Measurements from ENCODE around the gene UCHL1.
A peak's percentile ranks its signal among the peaks of the same experiment; 100 is the strongest.

Gene UCHL1

DNA sequence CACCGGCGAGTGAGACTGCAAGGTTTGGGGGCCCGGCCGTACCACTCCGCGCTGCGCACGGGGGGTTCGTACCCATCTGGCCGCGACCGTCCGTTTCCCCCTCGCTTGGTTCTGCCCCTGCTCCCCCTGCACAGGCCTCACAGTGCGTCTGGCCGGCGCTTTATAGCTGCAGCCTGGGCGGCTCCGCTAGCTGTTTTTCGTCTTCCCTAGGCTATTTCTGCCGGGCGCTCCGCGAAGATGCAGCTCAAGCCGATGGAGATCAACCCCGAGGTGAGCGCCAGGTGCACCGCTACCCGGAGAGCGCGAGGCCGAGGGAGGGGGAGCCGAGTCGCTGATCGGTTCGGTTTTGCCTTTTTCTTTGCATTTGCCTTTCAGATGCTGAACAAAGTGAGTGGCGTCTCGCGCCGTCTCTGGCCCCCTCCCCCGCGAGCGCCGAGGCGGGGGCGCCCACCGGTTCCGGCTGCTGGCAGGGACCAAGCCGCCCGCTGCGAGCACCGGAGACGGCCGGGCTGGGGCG is at the start of gene UCHL1:
UCHL1 (plus strand) TSS at position 189 of the 517 bp plus-strand sequence; CDS start at position 238, 49 bp downstream.
- no peak for DNase-seq

- DNase-seq: peak; percentile 13
These were observed 49.4 kb upstream of the UCHL1 start for GRCh38 chr4:41207291-41207831.

- no peak for DNase-seq
These were observed 47.5 kb upstream of the UCHL1 start for GRCh38 chr4:41209187-41209586.

GRCh38 chr4:41209901-41210300 is 46.8 kb upstream of the UCHL1 start:
- no peak for DNase-seq

DNA sequence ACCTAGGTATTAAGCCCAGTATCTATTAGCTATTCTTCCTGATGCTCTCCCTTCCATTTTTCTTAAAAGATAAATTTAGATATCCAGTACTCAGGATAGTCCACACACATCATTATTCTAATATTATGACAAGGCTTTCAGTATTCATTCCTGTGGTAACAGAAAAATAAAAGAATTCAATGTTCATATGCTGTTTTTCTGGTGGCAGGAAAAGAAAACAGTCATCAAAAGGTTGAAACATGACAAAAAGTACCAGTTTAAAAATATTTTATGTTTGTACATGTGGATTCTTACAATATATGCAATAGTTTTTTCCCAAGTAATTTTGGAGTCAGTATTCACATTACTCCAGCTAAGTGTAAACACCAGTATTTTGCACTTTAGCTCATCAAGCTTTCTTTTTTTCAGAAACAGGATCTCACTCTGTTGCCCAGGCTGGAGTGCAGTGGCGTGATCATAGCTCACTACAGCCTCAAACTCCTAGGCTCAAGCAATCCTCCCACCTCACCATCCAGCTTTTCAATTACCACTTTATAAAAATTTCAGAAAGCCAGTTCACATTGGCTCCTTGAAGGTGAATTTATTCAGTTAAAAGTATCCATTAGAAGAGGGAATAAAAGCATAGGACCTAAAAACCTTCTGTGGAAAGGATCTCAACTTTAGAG is 44.6 kb upstream of the UCHL1 start:
- DNase-seq: no peak

- peak; percentile 37 for DNase-seq
These were observed 44.0 kb upstream of the UCHL1 start for GRCh38 chr4:41212616-41213203.

GRCh38 chr4:41213625-41214135 is 43.0 kb upstream of the UCHL1 start:
- DNase-seq: peak; percentile 19

- DNase-seq: peak; percentile 89
These were observed 42.4 kb upstream of the UCHL1 start, which contains the start of gene APBB2 for GRCh38 chr4:41214136-41214824. Gene APBB2, minus strand, starts transcription at chr4:41214542. Its CDS starts 181,288 bp downstream, at chr4:41033254.

DNA sequence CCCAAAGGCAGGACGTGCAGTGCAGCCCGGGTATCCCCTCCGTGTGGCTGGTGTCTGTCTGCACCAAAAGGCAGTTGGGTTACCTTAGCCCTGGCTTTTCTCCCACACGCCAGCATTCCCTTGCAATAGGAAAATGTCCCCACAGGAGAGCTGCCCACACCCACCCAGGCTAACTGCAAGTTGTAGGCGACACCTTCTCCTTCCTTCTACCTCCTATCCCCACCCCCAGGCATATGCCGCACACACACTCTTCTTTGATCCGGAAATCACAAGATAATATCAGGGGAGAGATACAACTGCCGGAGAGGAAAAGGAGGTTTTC is 41.9 kb upstream of the UCHL1 start:
- no peak for DNase-seq

DNA sequence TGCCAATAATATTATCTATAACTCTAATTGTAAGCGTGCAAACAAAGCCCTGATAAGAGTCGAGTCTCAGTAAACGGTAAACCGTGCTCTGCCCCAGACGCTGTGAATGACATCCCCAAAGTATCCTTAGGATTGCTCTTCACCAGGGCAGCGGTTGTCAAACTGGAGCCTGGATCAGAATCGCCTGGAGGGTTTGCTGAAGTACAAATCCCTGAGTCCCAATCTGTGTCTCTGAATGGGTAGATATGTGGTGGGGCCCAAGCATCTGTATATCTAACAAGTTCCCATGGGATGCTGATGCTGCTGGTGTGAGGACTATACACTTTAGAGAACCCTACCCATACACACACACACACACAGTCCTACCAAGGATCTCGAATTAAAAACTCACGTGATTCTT is 41.6 kb upstream of the UCHL1 start:
- no peak for DNase-seq

DNA sequence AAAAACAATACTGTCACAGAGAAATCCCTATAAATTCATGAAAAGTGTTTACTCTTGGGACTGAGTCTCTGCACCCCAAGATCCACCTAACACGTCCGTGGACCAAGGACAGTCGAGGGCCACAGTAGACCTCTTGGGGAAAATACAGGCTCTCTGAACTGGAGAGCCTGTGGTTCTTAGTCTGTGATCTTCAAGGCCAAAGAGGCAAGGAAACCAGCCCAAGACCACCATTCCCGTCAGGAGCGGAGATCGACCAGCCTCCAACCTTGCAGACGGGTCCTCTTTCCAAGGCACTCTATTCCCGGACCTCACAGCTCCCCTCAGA is 40.8 kb upstream of the UCHL1 start:
- DNase-seq: peak; percentile 5

DNA sequence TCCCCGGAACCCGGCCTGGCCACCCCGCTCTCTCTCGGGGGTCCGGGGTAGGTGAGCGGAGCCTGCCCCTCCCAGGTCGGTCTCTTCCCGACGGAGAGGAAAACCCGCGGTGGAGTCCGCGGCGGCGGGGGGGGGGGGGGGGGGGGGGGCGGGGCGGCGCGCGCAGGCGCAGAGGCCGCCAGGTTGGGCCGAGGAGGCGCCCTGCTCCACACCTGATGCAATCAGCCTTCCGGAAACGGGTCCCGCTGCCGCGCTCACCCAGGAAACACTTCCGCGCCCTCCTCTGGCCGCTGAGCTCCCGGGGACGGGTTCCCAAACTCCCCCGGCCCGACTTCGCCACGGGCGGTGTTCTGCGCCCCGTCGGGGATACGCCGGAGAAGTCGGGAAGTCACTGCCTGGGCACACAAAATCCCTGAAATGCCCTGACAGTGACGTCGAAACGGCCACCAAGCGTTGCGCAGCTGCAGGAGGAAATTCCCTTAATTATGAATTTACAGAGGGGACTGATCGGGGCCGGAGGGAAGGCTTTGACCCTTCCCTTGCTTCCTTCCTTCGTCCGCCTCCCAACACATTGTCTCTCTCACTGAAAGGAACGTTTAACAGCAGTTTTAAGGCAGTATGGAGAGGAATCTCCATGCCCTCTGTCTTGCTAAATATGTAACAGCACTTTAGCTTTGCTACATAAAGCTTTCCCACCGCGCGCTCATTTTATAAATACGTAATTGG is 40.3 kb upstream of the UCHL1 start:
- peak; percentile 51 for DNase-seq

DNA sequence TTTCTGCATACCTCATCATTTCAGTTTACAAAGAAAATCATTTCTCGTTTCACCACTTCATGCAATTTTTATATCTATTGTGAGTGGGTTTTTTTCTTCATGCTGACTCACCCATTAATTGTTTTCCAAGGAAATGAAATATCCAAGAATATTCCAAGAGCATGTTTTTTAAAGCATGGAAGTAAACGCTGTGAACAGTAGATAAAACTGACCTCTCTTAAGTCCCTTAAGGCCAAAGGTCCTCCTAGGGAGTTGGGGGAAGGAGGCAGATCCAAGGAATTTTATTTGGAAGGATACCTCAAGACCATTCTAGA is 39.8 kb upstream of the UCHL1 start:
- DNase-seq: no peak

DNA sequence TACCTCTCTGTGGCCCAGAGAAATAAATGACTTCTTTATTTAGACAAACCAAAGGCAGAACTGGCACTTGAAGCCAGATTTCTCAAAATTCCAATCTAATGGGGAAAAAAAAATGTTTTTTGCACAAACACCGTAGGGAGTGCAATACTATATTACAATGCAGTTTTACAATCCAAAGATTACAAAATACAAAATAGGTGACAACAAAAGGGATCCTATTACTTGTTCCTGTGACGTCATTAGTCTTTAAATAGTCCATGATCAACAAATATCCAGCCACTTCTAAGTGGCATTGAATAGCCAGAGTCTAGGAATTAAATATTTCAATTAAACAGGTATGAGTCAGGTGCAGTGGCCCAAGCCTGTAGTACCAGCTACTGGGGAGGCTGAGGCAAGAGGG is 39.4 kb upstream of the UCHL1 start:
- DNase-seq: no peak

GRCh38 chr4:41218703-41219102 is 38.0 kb upstream of the UCHL1 start:
- DNase-seq: no peak

DNA sequence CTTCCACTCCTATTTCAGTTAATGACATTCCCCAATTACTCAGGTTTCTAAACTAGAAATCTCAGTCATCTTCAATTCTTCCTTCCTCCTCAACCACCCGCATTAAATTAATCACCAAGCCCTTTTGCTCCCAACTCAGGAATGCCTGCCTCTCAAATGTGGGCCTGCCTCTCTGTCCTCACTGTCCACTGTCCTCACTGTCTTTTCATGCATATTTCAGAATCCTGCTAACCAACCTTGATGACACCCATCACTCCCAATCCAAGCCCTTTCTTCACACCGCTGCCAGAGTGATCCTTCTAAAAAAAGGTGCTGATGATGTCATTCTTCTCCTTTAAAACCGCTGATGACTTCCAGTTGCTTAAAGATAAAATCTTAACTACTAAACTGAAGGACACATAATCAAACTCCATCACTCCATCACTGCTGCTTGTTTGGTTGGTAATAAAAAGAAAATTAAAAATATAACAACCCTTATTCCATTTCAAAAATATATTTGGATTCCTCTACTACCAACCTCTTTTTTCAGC is 37.2 kb upstream of the UCHL1 start:
- no peak for DNase-seq

DNA sequence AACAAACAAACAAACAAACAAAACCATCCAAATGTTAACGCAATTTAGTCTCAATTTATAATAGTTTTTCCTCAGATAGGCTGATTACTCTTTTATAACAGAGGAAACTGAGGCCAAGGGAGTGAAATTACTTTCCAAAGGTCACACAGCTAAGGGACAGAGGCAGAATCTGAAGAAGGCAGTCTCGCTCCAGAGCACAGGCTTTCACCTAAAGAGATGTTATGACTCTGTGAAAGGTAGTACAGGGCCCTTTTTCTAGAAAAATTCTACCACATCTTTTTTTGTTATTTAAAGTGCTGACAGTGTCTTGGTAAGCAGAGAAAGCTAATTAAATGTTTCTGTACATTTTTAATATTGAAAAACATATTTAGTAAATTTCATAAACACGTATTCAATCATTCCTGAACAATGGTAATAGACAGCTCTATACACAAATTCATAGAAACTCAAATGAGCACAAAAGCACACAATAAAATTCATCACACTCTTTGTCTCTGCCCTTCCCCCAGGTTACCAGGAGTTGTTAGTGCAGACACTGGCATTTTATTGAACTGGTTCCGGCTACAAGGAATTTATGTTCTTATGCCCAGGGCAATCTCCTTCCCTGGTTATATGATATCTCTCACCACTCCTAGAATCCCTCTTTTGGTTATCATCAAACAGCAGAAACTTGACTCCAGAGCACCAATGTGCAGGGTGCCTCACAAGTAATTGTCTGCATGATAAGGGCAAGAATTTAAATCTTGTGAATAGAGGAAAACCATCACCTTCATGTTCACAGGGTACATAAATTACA is 34.7 kb upstream of the UCHL1 start:
- no peak for DNase-seq

DNA sequence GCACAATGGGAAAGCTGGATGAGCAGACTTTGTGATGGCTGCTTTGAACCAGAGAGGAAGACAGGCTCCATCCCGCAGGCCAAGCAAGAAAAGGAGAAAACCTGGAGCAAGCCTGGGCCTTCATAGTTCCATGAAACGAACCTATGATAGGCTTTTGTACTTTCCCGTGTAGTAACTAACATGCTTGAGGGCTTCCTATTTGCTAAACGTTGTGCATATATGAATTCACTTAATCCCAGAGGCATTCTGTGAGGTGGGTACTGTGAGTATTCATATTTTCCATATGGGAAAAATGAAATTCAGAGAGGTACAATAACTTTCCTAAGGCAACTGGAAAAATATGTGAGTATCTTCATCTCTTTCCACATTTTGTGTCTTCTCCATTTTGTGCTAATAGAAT is 28.8 kb upstream of the UCHL1 start:
- DNase-seq: no peak

DNA sequence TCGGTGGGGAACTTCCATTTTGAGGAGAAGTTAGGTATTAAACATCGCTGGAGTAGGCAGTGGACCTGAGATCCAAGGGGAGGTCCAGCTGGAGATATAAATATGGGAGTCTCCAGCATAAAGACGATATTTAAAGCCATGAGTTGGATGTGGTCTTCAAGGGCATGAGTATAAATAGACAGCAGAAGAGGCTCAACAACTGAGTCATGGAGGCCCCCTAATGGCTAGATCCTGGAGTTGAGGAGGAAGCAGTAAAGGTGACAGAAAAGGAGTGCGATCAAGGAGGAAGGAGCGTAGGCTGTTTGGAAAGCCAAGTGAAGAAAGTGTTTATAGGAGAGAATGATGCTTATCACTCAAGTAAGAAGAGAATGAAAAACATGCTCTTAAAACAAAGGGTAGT is 24.3 kb upstream of the UCHL1 start:
- DNase-seq: no peak

DNA sequence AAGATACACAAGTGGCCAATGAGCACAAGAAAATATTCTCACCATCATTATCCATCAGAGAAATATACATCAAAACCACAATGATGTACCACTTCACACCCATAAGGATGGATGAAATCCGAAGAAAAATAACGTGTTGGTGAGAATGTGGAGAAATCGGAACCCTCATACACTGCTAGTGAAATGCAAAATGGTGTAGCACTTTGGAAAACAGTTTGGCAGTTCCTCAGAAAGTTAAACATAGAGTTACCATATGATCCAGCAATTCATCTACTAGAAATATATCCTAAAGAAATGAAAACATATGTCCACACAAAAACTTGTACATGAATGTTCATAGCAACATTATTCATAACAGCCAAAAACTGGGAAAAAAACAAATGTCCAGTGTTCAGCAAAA is 23.9 kb upstream of the UCHL1 start:
- no peak for DNase-seq

DNA sequence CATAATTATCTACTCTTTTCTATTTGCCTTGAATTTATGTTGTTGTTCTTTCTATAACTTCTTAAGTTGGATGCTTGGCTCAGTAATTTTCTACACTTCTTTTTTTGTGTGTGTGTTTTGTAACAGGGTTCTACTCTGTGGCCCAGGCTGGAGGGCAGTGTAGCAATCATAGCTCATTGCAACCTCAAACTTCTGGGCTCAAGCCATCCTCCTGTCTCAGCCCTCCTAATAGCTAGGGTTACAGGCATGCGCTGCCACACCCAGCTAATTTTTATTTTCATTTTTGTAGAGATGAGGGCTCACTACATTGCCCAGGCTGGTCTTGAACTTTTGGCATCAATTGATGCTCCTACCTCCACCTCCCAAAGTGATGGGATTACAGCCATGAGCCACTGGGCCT is 20.7 kb upstream of the UCHL1 start:
- DNase-seq: no peak

DNA sequence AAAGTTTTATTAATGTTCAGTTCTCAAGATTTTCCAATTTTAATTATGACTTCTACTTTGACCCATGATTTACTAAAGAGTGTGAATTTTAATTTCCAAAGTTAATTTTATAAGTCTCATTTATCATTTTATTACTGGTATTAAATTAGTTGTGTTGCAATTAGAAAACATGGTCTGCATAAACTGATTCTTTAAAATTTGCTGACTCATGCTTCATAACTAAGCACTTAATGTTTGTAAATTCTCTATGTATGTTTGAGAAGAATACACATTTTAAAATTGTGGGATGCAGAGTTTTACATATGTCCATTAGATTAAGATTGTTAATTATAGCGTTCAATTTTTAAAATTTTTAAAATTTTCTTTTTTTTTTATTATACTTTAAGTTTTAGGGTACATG is 20.2 kb upstream of the UCHL1 start:
- no peak for DNase-seq
